ENCODE measurements around the gene PCSK2.

PCSK2 gene

GRCh38 chr20:17298751-17299150 is 71.9 kb downstream of the PCSK2 start:
- DNase-seq (ENCODE audit: extremely low spot score) = no peak
- ChIA-PET POLR2A (no interaction called here), CTCF (no interaction called here)

GRCh38 chr20:17300113-17300512 is 73.3 kb downstream of the PCSK2 start:
- CTCF ChIA-PET = no interaction called here
- no peak for TF ChIP-seq CTCF (IDR thresholded peaks at IDR 0.05; ENCODE audit: control extremely low read depth, extremely low read depth, low read depth, missing control alignments)
- DNase-seq (ENCODE audit: extremely low spot score) = no peak
- POLR2A ChIA-PET = no interaction called here

More at GRCh38 chr20:17298751-17299150, 71.9 kb downstream of the PCSK2 start:
- TF ChIP-seq CTCF (IDR thresholded peaks at IDR 0.05; ENCODE audit: control extremely low read depth, extremely low read depth, low read depth, missing control alignments) = no peak

GRCh38 chr20:17304774-17305173 is 77.9 kb downstream of the PCSK2 start:
- TF ChIP-seq CTCF (IDR thresholded peaks at IDR 0.05; ENCODE audit: control extremely low read depth, extremely low read depth, low read depth, missing control alignments) = no peak
- ChIA-PET POLR2A (no interaction called here), CTCF (interaction anchor here (0.8 to 0.9 kb wide), 2 partner anchors 8 to 22 kb away, joined by 3 read pairs; no protein-coding TSS in a partner anchor)
- DNase-seq (ENCODE audit: extremely low spot score) = no peak

- no peak for TF ChIP-seq CTCF (IDR thresholded peaks at IDR 0.05; ENCODE audit: control extremely low read depth, extremely low read depth, low read depth, missing control alignments)
- POLR2A ChIA-PET = no interaction called here
- no peak for DNase-seq (ENCODE audit: extremely low spot score)
- CTCF ChIA-PET = interaction anchor here (1.0 kb wide), 1 partner anchor 9 kb away, joined by 3 read pairs; no protein-coding TSS in a partner anchor
These were observed 79.6 kb downstream of the PCSK2 start for GRCh38 chr20:17306427-17306826.

GRCh38 chr20:17314264-17314663 is 87.4 kb downstream of the PCSK2 start:
- TF ChIP-seq CTCF (IDR thresholded peaks at IDR 0.05; ENCODE audit: control extremely low read depth, extremely low read depth, low read depth, missing control alignments) = no peak
- POLR2A ChIA-PET = no interaction called here
- DNase-seq (ENCODE audit: extremely low spot score) = no peak
- CTCF ChIA-PET = interaction anchor here (1.2 kb wide), 1 partner anchor 29 kb away, joined by 3 read pairs; no protein-coding TSS in a partner anchor

GRCh38 chr20:17315407-17316231 is 88.8 kb downstream of the PCSK2 start:
- CTCF ChIA-PET = no interaction called here
- DNase-seq (ENCODE audit: extremely low spot score) = no peak

More at GRCh38 chr20:17315407-17316231, 88.8 kb downstream of the PCSK2 start:
- POLR2A ChIA-PET = no interaction called here
- no peak for TF ChIP-seq CTCF (IDR thresholded peaks at IDR 0.05; ENCODE audit: control extremely low read depth, extremely low read depth, low read depth, missing control alignments)

All from GM10248 (cell line).